Activated CD8-positive, alpha-beta T cell treated with anti-CD3 and anti-CD28 coated beads for 36 hours (primary cell): ENCODE data around the gene PARP16. TPM values are rescaled to one million over a fixed set of nuclear protein-coding genes. Genes with fewer than 3 reads are reported as not detected.

ENCODE experiments used
- ATAC-seq: fragments of 200-7000 bp; cut with Tn5 transposase; one replicate; pipeline ENCODE4 v1.10.0; 2021; ENCODE audit warnings: mild to moderate bottlenecking, moderate library complexity
- CTCF ChIA-PET: fragments of 350-600 bp; sonication (Branson Sonifier 250); formaldehyde crosslinking; loops from one replicate; lab custom pipeline; 2021; ENCODE audit warnings: antibody characterized with exemption; lab: Charles Lee
- POLR2A ChIA-PET: fragments of 350-600 bp; sonication (Branson Sonifier 250); formaldehyde crosslinking; loops from one replicate; lab custom pipeline; 2021; ENCODE audit warnings: antibody characterized with exemption; lab: Charles Lee
- DNase-seq: peaks from one replicate; pipeline ENCODE4 v3.0.0-alpha.2; 2020
- H3K27ac Mint-ChIP-seq: one replicate; pipeline ENCODE4 v1.8.0; 2021; ENCODE audit warnings: mild to moderate bottlenecking, mixed read lengths
- H3K27me3 Mint-ChIP-seq: one replicate; pipeline ENCODE4 v1.8.0; 2021; ENCODE audit warnings: mixed read lengths
- H3K36me3 Mint-ChIP-seq: one replicate; pipeline ENCODE4 v1.8.0; 2021; ENCODE audit warnings: low read depth, mixed read lengths
- H3K4me1 Mint-ChIP-seq: one replicate; pipeline ENCODE4 v1.8.0; 2021; ENCODE audit warnings: low read depth, mixed read lengths
- H3K4me3 Mint-ChIP-seq: one replicate; pipeline ENCODE4 v1.8.0; 2021; ENCODE audit warnings: mild to moderate bottlenecking, moderate library complexity, mixed read lengths
- H3K9me3 Mint-ChIP-seq: one replicate; pipeline ENCODE4 v1.8.0; 2021; ENCODE audit warnings: mixed read lengths
- CTCF ChIP-seq: fragments of 200-600 bp; IDR thresholded peaks from one replicate; pipeline ENCODE4 v1.8.0; 2022; ENCODE audit warnings: antibody characterized with exemption, mild to moderate bottlenecking
- intact Hi-C: fragments of 100-400 bp; cut with micrococcal nuclease; formaldehyde crosslinking; loops from one replicate; pipeline ENCODE4 v1.10.0; 2022
- total RNA-seq, 2 experiments: library from RNA; stranded (reverse); gene quantifications; one replicate each; pipeline ENCODE4 v1.2.3, GENCODE V29; 2021

The PARP16 gene
- total RNA-seq, 2 experiments from 2014 or later: 17.9 to 20.5 TPM

- DNase-seq: no peak
- CTCF ChIA-PET: interaction anchor here (1.0 kb wide), 2 partner anchors 15 to 224 kb away, joined by 3 read pairs; partner anchors contain the start of gene PARP16
- Mint-ChIP-seq H3K27ac (no peak overlapping the region), H3K36me3 (no peaks in the 10 kb centered on the region), H3K9me3 (no peaks in the 10 kb centered on the region), H3K27me3 (no peaks in the 10 kb centered on the region), H3K4me3 (no peak overlapping the region), H3K4me1 (peaks cover 40% of the 10 kb centered on the region)
- TF ChIP-seq CTCF: no peak
- intact Hi-C loops: no loop called here
- no peak for ATAC-seq
- POLR2A ChIA-PET: interaction anchor here (3.8 kb wide), 1 partner anchor 15 kb away, joined by 40 read pairs; the partner anchor contains the start of gene PARP16
Measured at GRCh38 chr15:65302061-65302460, 15.4 kb upstream of the PARP16 start.

GRCh38 chr15:65300924-65301441 lies 14.3 kb upstream of the PARP16 start:
- Mint-ChIP-seq H3K4me1 (peaks cover 39% of the 10 kb centered on the region), H3K27ac (peak overlapping the region; percentile 97), H3K4me3 (no peak overlapping the region), H3K27me3 (no peaks in the 10 kb centered on the region), H3K9me3 (no peaks in the 10 kb centered on the region), H3K36me3 (no peaks in the 10 kb centered on the region)
- intact Hi-C loops: no loop called here
- no peak for ATAC-seq
- DNase-seq: no peak
- ChIA-PET POLR2A (interaction anchor here (0.9 to 4.4 kb wide), 6 partner anchors 10 to 135 kb away, joined by 3 to 40 read pairs (median 6); partner anchors contain the start of genes CLPX and PARP16), CTCF (interaction anchor here (1.0 to 1.6 kb wide), 4 partner anchors 14 to 267 kb away, joined by 3 to 6 read pairs (median 4); partner anchors contain the start of gene PARP16)
- TF ChIP-seq CTCF: no peak

- peak overlapping the region; percentile 87 for H3K27ac Mint-ChIP-seq
- ATAC-seq: no peak
- H3K9me3 Mint-ChIP-seq: no peaks in the 10 kb centered on the region
- no peaks in the 10 kb centered on the region for H3K36me3 Mint-ChIP-seq
- intact Hi-C loops: loop anchor here (5.0 kb wide), 2 partner anchors 166 to 266 kb away; partner anchors contain the start of gene PDCD7
- H3K27me3 Mint-ChIP-seq: no peaks in the 10 kb centered on the region
- H3K4me3 Mint-ChIP-seq: peak overlapping the region; percentile 81
- DNase-seq: no peak
- ChIA-PET POLR2A (interaction anchor here (2.2 to 4.4 kb wide), 3 partner anchors 10 to 114 kb away, joined by 8 to 40 read pairs (median 33); partner anchors contain the start of genes CLPX and PARP16), CTCF (interaction anchor here (1.0 to 3.8 kb wide), 6 partner anchors 9 to 244 kb away, joined by 3 to 42 read pairs (median 6); partner anchors contain the start of genes CILP and CLPX)
- H3K4me1 Mint-ChIP-seq: peaks cover 34% of the 10 kb centered on the region
- TF ChIP-seq CTCF: no peak
Measured at GRCh38 chr15:65298731-65299130, 12.0 kb upstream of the PARP16 start.

GRCh38 chr15:65292938-65293518 lies 6.3 kb upstream of the PARP16 start:
- ChIA-PET CTCF (no interaction called here), POLR2A (interaction anchor here (1.8 kb wide), 1 partner anchor 12 kb away, joined by 6 read pairs; the partner anchor contains the start of gene RNU5B-1)
- ATAC-seq (no peak), DNase-seq (no peak)
- Mint-ChIP-seq H3K9me3 (no peaks in the 10 kb centered on the region), H3K4me3 (no peak overlapping the region), H3K27ac (no peak overlapping the region), H3K27me3 (no peaks in the 10 kb centered on the region), H3K36me3 (no peaks in the 10 kb centered on the region), H3K4me1 (peaks cover 18% of the 10 kb centered on the region)
- TF ChIP-seq CTCF: no peak
- intact Hi-C loops: no loop called here
